HCT116 (cell line): ENCODE data around the gene PDLIM7.

Source experiments
- CBX3 ChIP-seq: IDR thresholded peaks from 2 replicates; pipeline ENCODE4 v1.6.1; 2012; ENCODE audit warnings: low read depth
- CTCF ChIP-seq, 3 experiments: fragments of 200-600 bp in 1 of 3; sonication (generic) in 1 of 3; IDR thresholded peaks in 2 of 3; conservative IDR thresholded peaks in 1 of 3; 2 replicates each; pipeline ENCODE4 v1.5.1; 2012 to 2017; ENCODE audit warnings: low read depth in 2 of 3, low read length in 2 of 3, antibody characterized with exemption in 1 of 3, borderline replicate concordance in 1 of 3, control low read depth in 1 of 3, mild to moderate bottlenecking in 1 of 3, mixed read lengths in 1 of 3, mixed run types in 1 of 3, moderate library complexity in 1 of 3; ENCODE audit not compliant: insufficient read depth in 1 of 3
- EGR1 ChIP-seq: IDR thresholded peaks from 2 replicates; pipeline ENCODE4 v1.6.1; 2012; ENCODE audit warnings: low read depth
- JUND ChIP-seq: IDR thresholded peaks from 2 replicates; pipeline ENCODE4 v1.6.1; 2012
- POLR2A ChIP-seq: IDR thresholded peaks from 2 replicates; pipeline ENCODE4 v1.7.0; 2011; ENCODE audit warnings: borderline replicate concordance; ENCODE audit not compliant: insufficient read depth, insufficient read length; ENCODE audit errors: extremely low read depth
- POLR2AphosphoS5 ChIP-seq: IDR thresholded peaks from 2 replicates; pipeline ENCODE4 v1.6.1; 2011; ENCODE audit warnings: mild to moderate bottlenecking, low read depth, low read length, moderate library complexity
- REST ChIP-seq: IDR thresholded peaks from 2 replicates; pipeline ENCODE4 v1.6.1; 2012; ENCODE audit warnings: low read depth
- ZNF274 ChIP-seq: fragments of 200-500 bp; sonication (Bioruptor generic); IDR thresholded peaks from 2 replicates; pipeline ENCODE4 v1.6.1; 2014; ENCODE audit warnings: mild to moderate bottlenecking, low read depth, low read length, inconsistent platforms

GRCh38 chr5:177454397-177455035 lies 42.9 kb downstream of the PDLIM7 start:
- no peak for TF ChIP-seq ZNF274
- TF ChIP-seq JUND = no peak
- no peak for TF ChIP-seq REST
- peak in 2 of 3 experiments; percentile 76 to 95; a peak in 4 of 6 replicates for TF ChIP-seq CTCF (IDR thresholded peaks at IDR 0.05 in 2 of 3, conservative IDR thresholded peaks at IDR 0.05 in 1 of 3; ENCODE audit: borderline replicate concordance in 1 of 3, insufficient read depth in 1 of 3, low read depth in 2 of 3, low read length in 2 of 3)
- peak; percentile 62 for TF ChIP-seq POLR2AphosphoS5
- no peak for TF ChIP-seq POLR2A
- no peak for TF ChIP-seq EGR1
- TF ChIP-seq CBX3 = no peak
